GM18511 (cell line): ENCODE results near the gene OCA2.
"Not testable (repeated sequence)": the region's sequence is repeated elsewhere in the genome, so short reads cannot be mapped to it uniquely, and the experiment has no call there.

Source experiments
- ATAC-seq: cut with Tn5 transposase; IDR thresholded peaks from one replicate; pipeline ENCODE4 v1.9.1; 2021; ENCODE audit warnings: mild to moderate bottlenecking, moderate library complexity; ENCODE audit not compliant: unreplicated experiment

OCA2 gene

GRCh38 chr15:27958911-27959578 is 140.1 kb downstream of the OCA2 start:
- ATAC-seq = no peak

- no peak for ATAC-seq
These were observed 142.8 kb downstream of the OCA2 start for GRCh38 chr15:27956285-27956684.

- no peak for ATAC-seq
These were observed 144.0 kb downstream of the OCA2 start for GRCh38 chr15:27955087-27955486.

DNA sequence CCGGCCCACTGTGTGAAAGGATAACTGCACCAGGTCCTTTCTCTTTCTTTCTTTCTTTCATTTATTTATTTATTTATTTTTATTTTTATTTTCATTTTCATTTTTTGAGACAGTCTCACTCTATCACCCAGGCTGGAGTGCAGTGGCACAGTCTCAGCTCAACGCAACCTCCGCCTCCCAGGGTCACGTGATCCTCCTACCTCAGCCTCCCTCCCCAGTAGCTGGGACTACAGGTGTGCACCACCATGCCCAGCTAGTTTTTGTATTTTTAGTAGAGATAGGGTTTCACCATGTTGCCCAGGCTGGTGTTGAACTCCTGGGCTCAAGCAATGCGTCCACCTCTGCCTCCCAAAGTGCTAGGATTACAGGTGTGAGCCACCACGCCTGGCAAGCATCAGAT is 146.5 kb downstream of the OCA2 start:
- ATAC-seq = not testable (repeated sequence)

DNA sequence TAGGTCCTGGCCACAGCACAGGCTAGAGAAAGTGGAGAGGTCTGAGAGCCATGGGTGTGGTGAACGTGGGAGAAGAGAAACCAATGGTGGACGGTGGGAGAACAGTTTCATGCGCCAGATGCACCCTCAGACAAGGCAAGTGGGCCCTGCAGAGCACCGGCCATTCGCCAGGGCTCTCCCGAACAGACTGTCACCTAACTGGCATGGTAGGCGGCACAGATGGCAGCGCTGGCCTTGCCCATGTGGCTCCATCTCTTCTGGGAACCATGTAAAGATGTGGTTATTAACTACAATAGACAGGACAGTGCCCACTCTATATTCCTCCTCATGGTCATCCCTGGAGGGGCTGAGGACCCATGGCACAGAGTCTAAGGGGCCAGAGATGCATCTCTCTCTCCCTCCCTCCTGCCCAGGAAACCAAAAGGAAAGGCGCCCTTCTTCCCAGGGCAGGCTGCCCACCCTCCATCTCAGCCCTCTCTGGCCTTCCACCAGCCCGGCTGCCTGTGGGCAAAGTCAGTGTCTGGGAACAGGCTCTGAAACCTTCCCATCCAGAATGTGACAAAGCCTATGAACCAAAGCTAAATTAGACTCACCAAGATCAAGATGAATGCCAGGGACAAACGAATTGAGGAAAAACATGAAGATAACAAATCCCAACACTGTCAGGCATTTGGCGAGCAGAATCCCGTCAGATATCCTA is 147.8 kb downstream of the OCA2 start:
- no peak for ATAC-seq

DNA sequence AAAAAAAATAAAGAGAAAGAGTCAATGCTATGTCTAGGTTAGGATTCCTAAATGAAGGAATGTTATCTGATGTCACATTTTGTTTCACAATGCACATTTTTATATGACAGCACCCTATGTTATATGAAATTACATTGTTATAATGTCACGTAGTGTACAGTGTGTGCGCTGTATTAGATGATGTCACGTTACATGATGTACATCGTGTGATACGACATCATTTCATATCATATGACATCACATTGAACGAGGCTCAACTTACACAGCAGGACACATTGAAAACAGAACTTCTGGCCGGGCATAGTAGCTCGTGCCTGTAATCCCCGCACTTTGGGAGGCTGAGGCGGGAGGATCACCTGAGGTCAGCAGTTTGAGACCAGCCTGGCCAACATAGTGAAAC is 150.0 kb downstream of the OCA2 start:
- ATAC-seq = no peak

DNA sequence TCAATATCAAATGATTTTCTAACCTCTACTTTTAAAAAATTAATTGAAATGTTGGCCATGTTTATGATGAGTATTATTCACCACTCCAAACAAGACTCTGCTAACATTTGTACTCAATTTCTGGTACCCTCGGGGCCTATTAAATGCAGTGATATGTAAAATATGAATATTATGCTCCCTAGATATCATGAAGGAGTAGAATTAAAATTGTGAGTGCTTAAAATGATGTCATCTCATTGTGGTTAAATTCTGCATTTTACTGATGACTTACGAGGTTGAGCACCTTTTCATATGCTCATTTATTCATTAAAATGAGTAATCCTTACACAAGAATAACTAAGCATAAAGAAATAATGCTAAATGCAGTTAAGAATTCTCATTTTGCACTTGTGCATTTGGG is 159.9 kb downstream of the OCA2 start:
- ATAC-seq = no peak

- no peak for ATAC-seq
These were observed 161.3 kb downstream of the OCA2 start for GRCh38 chr15:27937851-27938250.

DNA sequence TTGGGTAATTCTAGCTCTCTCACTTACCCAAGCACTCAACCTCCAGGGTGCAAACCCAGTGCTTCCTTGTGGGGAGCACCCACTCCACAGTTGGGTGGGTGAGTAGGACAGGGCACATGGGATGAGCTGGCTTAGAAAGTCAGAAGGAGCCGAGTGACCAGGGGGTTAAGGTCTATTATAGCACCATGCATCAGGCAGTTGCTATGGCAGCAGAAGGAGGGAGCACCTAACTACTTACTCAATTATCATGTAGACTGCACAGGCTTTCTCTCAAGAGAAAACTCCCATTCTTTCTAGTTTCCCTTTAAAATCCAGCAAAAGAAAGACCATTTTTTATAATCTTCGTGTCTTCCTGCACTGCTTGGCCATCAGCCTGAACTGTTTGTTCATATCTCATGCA is 163.0 kb downstream of the OCA2 start:
- ATAC-seq = no peak

DNA sequence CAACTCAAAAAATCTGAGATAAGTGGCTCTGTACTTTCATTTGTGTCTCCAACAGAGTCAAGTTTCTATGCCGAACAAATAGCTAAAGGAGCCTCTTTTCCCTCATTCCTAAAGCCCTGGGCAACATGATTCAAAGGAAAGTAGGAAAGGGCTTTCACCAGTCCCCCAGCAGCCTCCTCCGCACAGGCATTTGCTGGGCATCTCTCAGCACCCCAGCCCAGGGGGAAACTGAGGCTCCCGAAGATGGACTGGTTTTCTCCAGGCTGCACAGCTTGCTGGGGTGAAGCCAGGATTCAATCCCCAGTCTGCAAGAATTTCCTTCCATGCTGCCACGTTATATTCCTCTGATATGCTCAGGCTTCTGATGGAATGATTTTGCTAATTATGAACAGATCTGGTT is 163.8 kb downstream of the OCA2 start:
- no peak for ATAC-seq

- ATAC-seq = no peak
These were observed 164.3 kb downstream of the OCA2 start for GRCh38 chr15:27934782-27935181.

DNA sequence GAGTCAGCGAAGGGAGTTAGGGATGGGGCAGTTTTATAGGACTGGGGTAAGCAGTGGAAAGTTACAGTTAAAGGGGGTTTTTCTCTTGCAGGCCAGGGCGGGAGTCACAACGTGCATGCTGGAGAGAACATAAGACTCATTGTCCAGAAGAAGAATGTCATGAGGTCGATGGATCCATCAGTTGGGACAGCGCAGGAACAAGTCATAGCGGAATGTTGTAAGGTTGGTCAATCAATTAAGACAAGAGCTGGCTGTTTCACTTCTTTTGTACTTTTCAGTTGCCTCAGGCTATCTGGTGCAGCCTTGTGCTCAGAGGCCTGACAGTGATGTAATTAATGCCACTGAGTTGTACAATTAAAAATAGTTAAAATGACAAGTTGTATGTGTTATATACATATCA is 165.6 kb downstream of the OCA2 start:
- ATAC-seq = no peak

DNA sequence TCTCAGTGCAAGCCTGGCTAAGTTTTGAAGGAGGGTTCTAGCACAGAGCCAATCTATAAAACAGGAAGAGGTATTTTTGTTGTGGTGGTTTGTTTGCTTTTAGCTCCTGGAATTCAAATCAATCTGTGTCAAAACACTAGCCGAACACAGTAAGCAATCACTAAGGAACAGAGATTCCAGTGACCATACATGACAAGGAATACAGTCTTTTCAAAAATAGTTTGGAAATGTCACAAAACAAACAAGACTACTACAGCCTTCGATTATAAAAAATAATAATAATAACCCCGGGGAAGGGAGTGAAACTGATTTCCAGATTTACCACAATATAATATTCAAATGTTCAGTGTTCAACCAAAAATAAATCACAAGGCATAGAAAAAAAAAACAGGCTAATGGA is 166.5 kb downstream of the OCA2 start:
- ATAC-seq = no peak

GRCh38 chr15:27928386-27928785 is 170.7 kb downstream of the OCA2 start:
- ATAC-seq = no peak

DNA sequence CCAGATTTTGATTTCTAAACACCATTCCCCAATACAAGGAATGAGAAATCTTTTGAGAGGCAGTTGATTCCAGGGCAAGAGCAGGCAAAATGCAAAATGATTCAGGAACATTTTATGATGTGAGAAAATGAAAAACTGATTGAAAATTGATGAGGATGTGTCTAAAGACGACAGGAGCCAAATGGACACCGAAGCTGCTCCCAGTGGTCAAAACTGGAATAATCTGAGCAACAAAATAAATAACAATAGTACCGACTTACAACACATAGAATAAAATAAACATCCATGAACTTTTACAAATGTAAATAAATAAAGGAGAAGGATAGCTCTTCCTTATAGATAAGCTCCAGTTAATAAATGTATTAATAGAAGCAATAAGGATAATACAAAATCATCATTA is 186.8 kb downstream of the OCA2 start:
- ATAC-seq = no peak

DNA sequence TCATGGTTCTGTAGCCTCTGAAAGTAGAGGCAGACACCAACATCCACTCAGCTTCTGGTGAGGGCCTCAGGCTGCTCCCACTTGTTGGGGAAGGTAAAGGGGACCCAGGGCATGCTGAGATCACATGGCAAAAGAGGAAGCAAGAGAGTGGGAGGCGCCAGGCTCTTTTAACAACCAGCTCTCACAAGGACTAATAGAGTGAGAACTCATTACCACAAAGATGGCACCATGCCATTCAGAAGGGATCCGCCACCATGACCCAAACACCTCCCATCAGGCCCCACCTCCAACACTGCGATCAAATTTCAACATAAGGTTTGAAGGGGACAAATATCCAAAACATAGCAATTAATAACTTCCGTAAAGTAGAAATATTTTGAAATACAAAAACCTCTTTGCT is 192.3 kb downstream of the OCA2 start:
- ATAC-seq = no peak

DNA sequence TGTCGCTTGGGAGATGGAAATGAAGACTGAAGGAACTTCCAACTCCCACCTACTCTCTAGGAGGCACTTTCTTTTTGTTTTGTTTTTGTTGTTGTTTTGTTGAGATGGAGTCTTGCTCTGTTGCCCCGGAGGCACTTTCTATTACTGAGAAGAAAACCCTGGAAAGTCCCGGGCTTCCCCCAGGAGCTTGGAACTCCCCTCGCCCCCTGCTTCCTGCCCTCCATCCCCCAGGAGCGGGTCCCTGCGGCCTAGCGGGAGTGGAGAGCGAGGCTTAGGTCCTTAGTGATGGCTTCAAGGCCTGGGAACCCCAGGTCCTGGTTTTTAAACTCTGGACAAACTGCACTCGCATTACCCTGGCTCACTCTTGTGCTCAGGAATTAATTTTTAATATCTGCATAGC is 195.7 kb downstream of the OCA2 start:
- no peak for ATAC-seq

GRCh38 chr15:27902680-27903385 is 196.3 kb downstream of the OCA2 start:
- ATAC-seq = no peak

- no peak for ATAC-seq
These were observed 199.4 kb downstream of the OCA2 start for GRCh38 chr15:27899583-27900285.

DNA sequence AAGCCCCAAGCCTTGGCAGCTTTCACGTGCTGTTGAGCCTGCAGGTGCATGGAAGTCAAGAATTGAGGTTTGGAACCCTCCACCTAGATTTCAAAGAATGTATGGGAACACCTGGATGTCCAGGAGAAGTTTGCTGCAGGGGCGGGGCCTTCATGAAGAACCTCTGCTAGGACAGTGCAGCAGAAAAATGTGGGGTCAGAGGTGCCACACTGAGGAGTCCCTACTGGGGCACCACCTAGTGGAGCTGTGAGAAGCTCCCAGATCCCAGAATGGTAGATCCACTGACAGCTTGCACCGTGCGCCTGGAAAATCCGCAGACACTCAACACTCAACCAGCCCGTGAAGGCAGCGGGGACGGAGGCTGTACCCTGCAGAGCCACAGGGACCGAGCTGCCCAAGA is 201.6 kb downstream of the OCA2 start:
- ATAC-seq = no peak

DNA sequence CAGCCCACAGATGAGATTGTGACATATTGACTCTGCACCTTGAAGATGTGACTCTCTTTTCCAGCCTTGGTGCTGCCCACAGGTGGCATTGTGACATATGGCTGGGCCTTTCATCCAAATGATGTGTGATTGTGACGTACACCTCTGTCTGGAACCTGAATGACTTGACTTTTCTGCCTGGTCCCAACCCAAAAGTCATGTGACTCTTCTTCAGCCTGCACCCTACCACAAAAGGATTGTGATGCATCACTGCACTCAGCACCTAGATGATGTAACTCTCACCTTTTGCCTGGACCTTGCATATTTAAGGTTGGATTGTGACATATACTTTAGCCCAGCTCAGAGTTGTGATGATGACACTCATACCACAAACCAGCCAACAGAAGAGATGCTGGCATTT is 204.5 kb downstream of the OCA2 start:
- no peak for ATAC-seq

GRCh38 chr15:27889258-27889657 is 209.9 kb downstream of the OCA2 start:
- ATAC-seq = no peak
